Ramos (cell line): Measurements from ENCODE around the gene IL17RD.

Experiments
- in situ Hi-C: fragments of 300-500 bp; cut with MboI; formaldehyde crosslinking; loops from one replicate; pipeline ENCODE4 v1.14.3; 2022; ENCODE audit warnings: low sequenced_read_pairs; ENCODE audit not compliant: unreplicated experiment

IL17RD gene

GRCh38 chr3:57133157-57133556, 32.0 kb downstream of the IL17RD start:
- in situ Hi-C loops, result no loop called here

DNA sequence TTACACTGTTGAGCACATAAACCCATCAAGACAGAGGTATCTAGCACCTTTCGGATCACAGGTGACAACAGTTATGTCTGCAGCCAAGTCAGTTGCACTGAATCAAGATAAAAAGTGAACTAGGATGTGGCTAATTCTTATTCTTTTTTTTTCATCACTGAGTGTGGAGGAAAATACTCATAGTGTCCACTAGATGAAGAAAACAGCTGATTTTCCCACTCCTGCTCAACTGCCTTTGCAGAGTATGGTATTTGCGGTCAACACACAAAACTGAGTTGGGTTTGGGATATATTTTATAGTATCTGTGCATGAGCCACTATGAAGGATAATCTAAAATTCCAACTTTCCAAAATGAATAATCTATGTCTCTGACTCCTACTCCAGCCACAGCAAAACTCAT, 32.5 kb downstream of the IL17RD start:
- in situ Hi-C loops, result no loop called here

DNA sequence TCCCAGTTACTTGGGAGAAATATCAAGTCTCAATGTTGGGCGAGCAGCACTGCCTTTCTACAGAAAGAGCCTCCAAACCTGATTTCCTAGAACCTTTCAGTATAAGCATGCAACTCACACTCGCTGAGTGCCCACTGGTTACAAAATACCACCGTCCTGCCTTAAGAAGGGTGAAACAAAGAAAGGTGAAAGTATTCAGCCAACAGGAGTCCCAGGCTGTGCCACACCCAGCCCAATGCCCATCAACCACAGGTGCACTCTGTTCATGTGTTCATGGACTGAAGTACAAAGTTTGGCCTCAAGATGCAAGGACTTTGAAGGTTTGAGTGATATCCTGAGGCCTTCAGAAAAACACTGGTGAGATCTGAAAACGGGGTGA, 34.0 kb downstream of the IL17RD start:
- in situ Hi-C loops, result no loop called here

DNA sequence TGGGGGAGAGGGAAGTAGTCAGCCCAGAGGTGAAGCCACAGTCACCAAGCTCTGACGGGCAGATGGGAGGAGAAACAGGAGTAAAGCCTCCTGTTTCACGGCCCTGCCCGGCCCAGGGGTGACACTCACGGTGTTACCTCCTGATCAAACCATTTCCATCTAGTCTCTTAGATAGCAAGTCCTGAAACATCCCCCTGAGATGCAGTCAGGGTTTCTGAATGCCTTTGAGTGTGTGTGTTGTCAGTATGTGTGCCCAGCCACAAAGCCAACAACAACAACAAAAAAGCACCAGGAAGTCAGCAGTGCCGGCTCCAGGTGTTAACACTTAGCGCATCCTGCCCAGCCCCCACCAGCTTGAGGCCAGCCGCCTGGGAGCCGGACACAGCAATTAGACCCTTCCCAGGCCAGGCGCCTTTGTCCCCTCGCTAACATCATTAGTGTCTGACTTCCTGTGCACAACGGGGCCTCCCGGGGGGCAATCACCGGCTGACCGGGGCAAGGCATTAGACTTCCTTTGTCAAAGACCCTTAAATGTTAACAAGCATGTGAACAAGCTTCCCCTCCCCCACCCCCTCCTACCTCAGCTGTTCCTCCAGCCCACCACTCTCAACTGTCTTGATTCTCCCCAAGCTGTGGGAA, 34.5 kb downstream of the IL17RD start:
- in situ Hi-C loops, result no loop called here

GRCh38 chr3:57128826-57129667, 36.1 kb downstream of the IL17RD start:
- in situ Hi-C loops, result no loop called here

GRCh38 chr3:57127891-57128518, 37.1 kb downstream of the IL17RD start:
- in situ Hi-C loops, result no loop called here

DNA sequence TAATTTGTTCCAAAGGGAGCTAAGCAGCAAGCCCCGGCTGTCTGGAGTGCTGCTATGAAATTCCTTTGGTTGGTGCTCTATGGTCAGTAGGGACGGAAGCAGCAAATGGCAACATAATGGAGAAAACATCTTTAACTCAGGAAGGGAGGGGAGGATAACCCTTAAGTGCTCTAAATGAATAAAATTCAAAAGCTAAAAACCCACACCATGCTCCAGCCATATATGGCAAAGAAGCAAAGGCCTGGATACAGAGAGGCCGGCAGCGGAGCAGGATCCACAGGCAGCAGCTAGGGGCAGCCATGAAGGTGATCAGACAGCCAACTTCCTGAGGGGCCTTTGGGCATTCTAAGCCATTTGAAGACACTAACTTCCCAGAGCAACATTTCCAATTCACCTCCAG, 38.9 kb downstream of the IL17RD start:
- in situ Hi-C loops, result no loop called here

DNA sequence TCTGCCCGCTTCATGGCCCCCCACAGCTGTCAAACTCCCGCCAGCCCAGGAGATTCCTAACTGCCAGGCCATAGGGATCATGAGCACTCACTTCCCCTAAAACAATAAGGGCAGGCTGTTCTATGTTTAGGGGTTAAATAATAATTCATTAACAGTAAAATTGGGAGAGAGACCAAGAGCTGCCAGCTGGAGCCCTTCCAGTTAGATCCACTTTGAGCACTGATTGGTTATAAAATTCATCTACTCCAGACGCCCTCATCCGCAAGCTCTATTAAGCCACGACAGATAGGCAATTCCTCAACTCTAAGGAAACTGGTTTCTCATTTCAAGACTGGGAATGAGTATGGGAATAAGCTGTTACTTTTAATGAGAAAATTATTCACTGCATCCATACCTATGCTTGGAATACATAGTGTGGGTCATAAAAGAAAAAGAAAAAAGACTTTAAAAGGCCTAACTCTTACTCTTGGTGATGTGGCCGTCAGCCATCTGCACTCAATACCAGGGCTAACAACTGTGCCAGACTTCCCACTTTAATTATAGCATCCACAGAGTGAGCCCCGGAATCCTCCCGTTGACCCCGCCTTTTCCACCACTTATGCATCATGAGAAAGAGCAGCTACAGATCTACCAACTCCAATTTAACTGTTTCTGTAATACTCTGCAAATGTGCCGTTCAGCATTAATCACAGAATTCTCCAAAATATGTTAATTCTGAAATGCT, 44.5 kb downstream of the IL17RD start:
- in situ Hi-C loops, result no loop called here

DNA sequence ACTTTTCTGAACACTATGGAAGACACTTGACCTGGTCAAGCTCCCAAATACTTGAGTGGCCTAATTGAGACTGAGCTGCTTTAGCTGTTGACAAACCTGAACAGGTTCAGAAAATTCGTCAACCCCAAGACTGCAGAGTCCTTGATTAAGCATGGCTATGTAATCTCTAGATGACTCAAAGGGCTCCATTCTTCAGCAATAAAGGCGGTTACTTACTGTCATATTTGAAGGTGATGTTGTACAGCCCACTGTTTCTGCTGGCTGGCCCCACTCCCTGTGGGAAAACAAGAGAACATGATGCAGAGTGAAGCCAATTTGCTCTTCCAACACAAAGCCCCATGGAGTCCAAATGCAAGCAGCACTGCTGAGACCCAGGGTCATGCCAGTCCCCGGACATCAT, 45.1 kb downstream of the IL17RD start:
- in situ Hi-C loops, result no loop called here

DNA sequence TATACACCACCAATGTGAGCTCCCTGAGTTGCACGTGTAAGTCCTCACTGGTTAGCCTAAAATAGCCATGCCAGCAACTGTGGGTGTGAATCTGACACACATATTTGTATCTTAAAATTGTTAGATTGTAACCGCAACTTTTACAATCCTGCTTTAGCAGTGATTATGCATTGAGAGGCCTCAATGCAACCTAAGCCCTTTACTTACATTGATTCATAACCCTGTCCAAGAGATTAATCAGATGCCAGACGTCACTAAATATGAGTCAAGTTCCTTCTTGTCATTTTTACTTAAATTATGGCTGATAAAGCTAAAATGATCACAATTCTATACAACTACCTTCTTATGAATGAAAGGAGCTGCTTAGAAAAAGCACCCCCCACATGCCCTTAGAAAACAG, 46.9 kb downstream of the IL17RD start:
- in situ Hi-C loops, result no loop called here

- in situ Hi-C loops, result no loop called here
These were observed 48.7 kb downstream of the IL17RD start for GRCh38 chr3:57116501-57116900.

GRCh38 chr3:57112206-57112605, 52.9 kb downstream of the IL17RD start:
- in situ Hi-C loops, result no loop called here

DNA sequence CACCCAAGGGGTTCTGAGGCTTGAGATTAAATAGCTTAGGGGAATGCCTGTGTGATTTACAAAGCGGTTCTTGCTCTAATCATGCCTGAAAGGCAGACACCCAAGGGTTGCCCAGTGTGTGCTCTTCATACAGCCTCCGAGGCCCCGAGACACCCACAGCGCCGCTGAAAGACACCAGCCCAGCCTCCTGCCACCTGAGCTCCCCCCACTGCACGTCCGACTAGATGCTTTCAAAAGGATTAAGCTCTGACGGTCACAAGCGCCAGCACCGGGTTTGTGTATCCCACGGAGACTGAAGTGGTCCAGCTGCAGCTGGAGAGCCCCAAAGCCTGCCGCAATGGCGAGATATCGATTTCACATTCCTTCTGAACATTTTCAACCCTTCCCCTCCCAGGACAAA, 54.4 kb downstream of the IL17RD start:
- in situ Hi-C loops, result no loop called here

DNA sequence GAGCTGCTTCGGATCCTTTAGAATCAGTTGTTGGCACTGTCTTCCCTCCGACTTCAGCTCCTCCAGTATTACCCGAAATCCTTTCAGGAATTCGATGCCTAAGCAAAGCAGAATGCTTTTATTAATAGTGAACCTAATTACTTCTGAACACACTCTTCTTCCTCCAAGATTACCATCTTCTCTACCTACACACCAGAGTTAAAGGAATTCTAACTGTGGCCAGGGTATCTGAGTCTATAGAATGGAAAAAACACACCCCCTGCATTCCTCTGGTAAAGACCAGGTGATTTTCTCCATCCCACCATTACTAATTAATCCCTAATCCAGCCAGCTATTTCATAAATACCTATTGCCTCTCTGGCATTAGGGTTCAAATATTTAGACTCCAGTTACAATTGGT, 54.9 kb downstream of the IL17RD start:
- in situ Hi-C loops, result no loop called here

DNA sequence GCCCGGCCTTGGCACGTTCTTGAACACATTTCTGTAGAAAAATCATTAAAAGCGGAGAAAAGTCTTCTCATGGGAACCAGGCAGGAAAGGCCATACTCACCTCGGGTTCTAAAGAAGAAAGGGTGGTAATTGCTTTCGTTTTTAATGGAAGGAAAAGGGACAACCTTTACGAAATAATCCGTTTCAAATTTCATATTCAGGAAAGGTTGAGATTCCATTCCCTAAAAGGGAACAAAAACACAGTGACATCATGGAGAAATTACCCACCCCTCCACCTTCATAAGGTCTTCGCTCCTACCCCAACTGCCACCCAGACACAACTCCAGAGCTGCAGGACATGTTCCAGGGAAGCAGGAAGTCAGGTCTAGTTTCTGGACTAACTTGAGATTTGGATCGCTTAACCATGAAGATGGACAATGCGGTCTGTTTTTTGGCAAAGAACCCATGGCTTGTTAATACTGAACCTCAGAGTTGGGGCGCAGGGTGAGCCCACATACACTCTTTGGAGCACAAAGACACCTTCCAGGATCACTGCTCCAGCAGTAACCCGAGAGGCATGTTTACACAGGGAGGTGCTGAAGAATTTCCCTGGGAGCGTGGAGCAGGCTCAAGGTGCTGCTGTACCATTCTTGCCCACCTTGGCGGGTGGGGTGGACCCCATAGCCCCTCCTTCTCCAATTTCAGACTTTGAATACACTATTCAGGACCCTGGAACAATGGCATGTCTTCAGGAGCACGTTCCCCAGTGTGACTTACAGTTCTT, 55.5 kb downstream of the IL17RD start:
- in situ Hi-C loops, result no loop called here

- in situ Hi-C loops, result no loop called here
These were observed 56.5 kb downstream of the IL17RD start for GRCh38 chr3:57108684-57109083.

DNA sequence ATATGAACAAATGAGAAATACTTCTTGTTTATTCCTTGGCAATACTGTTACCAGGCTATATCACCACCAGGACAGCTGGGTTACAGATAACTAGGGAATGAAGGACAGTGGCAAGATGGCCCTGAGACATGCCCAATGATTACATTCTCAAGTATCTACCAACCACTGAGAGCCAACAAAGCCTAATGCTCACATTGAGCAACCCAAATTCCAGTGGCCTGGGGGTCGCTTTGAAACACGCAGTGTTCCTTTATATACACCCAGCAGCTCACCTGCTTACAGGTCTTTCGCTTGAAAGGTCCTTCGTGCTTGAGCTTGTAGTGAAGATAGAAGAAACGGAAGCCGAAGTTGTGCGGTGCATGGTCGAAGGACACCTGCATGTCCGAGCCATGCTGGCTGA, 59.6 kb downstream of the IL17RD start:
- in situ Hi-C loops, result no loop called here

DNA sequence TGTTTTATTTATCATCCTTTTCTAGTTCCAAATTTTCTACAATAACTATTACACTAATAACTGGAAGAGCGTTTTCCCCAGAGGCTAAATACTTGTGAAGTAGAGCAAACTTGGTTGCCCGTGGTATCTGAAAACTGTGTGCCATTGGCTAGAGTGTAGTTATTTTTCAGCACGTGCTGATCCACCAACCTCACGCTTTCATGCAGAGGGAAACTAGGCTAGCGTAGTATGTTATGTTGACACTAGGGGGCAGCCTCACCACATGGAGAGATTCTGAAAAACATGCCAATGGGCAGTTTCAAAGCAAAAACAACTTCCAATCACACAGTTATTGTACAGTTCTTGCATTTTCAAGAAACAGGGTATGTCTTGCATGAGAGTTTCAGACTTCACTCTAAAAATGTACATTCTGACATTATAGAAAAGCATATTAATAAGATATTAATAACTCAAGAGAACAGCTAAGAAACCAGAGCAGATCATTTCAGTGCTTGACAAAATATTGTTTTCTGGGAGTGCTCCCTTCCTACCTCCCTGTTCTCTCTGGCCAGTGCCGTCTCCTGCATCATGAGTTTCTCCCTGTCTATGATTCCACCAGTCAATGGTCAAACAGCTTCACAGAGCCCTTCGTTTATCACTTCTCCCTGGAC, 65.0 kb downstream of the IL17RD start:
- in situ Hi-C loops, result no loop called here

GRCh38 chr3:57098418-57099310, 66.5 kb downstream of the IL17RD start:
- in situ Hi-C loops, result no loop called here
